ENCODE results near the gene THBS4.

Gene THBS4

DNA sequence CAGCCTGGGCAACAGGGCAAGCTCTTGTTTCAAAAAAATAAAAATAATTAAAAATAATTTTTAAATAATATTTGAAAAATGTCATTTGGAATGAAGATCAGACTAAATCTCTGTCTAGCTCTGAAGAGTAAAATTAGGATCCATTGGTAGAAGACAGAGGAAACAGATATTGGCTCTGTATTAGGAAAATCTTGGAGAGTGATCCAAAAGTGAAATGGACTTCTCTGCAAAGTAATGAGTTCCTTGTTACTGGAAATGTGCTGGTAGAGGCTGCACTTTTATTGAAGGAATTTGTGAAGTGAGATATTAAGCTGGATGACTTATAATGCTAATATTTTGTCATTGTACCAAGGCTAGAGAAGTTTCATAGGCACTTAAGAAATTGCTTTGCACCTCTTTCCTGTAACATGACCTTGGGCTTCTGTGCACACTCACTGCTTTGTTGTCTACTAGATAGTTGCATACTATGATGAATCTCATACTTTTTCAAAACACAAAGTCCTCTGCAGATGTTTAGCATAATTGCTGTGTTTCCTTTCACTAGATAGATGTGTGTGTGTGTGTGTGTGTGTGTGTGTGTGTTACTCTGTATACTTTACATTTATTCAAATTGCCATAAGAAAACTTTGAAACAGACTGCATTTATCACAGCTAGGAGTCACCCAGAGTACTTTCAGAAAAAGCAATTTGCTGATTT, 13.1 kb downstream of the THBS4 start:
- DNase-seq, result no peak

DNA sequence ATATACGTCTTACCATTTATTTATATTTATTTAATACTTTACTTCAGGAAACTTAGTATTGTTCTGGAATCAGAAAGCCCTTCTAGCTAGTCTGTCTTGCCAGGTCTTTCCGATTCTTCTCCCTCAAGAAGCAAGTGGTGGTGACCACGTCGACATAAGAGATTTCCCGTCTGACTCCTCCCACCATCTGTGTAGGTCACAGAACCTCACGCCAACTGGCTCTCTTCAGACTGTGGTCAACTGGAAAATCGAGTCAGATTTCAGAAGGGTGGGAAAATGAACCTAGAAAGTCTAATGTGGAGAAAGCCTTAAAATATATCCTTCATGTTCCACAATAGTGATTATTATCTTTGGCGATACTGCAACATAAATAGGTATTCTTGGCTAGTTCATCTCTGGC, 17.3 kb downstream of the THBS4 start:
- DNase-seq, result no peak

DNA sequence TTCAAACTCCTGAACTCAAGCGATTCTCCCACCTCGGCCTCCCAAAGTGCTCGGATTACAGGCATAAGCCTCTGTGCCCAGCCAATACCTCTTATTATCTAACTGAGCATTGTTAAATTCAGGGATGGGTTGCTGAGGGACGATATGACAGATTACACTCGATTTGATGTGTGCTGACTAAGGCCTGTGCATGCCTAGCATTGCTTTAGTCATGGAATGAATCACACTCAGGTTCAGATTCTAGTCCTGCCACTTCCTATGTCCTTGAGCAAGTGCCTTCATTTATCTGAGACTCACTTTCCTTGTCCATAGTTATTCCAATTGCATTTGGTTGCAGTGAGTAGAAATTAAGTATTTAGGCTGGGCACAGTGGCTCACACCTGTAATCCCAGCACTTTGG, 19.5 kb downstream of the THBS4 start:
- no peak for DNase-seq

DNA sequence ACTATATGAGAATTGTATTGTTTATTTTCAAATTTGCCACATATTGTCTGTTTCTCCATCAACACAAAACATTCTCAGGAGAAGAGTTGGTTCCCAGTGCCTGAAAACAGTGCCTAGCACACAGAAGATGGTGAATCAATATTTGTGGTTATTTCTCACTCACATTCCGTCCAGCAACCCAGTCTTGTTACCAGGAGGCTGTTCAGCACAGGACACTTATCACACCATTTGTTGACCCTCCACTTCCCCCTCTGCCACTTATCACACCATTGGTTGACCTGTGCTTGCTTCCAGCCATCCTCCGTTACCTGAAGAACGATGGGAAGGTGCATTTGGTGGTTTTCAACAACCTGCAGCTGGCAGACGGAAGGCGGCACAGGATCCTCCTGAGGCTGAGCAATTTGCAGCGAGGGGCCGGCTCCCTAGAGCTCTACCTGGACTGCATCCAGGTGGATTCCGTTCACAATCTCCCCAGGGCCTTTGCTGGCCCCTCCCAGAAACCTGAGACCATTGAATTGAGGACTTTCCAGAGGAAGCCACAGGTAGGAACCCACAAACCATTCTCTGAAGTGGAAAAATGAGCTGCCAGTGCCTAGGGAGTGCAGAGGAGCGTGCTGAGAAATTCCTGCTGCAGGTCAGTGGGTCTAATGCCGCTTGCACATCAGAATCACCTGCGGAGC, 20.5 kb downstream of the THBS4 start:
- no peak for DNase-seq

DNA sequence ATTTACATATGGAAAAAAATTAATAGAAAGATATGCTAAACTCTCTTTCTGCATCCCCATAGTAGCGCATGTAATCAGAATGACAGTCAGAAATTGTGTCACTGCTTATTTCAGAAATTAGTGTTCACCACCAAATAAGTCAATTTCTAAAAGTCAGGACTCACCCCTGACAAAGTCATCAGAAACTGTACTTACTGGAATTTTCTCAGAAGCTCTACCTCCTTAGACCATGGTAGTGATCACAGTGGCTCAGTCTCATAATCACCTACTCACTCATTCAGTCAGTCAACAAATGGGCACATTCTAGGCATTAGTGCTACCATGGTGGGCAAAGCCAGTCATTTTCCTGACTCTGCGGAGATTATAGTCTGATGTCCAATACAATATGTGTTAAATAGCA, 22.0 kb downstream of the THBS4 start:
- no peak for DNase-seq

DNA sequence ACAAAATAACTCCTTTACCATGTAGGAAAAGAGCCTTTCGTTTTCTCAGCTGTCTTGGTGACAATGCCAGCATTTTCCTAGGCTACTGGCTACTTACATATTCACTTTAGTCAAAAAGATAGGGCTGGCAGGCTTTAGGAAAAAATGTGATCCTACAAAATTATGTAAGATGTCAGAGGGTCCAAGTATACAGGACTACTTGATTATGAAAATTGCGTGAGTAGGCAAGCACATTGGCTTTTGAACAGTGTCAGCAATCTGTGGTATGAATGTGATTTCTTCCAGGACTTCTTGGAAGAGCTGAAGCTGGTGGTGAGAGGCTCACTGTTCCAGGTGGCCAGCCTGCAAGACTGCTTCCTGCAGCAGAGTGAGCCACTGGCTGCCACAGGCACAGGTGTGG, 22.8 kb downstream of the THBS4 start:
- DNase-seq, result no peak

DNA sequence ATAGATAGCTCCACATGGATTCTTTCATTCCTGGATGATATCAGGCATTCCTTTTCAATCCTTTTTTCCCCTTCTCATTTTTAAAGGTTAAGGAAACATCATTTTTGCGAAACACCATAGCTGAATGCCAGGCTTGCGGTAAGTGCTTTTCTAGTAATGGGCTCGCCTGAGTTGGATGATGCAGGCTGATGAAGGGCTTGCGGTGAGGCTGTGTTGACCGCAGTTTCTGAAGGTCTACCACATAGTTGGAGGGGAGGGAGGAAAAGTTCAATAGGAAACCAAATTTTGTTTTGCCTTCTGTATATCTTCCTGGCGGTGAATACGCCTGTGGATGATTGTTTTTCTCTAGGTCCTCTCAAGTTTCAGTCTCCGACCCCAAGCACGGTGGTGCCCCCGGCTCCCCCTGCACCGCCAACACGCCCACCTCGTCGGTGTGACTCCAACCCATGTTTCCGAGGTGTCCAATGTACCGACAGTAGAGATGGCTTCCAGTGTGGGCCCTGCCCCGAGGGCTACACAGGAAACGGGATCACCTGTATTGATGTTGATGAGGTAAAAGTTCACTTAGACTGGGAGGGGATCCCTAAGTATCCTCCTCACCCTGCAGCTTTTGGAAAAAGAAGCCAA, 24.3 kb downstream of the THBS4 start:
- no peak for DNase-seq

DNA sequence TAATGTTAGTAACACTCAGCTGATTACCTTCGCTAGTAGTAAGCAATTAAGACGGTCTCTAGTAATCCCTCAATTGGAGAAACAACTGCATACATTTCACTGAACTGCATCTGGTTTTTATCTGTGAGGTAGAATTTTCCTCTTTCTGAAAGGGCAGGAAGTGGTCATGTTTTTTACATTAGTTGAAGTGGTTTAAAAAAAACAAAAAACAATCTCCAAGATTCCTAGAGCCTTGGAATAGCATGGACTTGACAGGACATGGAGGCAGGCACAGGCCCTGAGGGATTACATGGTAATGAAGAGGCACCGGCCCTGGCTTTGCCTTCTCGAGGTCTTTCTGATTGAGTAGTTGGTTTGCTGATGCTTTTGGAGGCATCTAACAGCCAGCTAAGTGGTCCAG, 25.8 kb downstream of the THBS4 start:
- DNase-seq, result no peak

DNA sequence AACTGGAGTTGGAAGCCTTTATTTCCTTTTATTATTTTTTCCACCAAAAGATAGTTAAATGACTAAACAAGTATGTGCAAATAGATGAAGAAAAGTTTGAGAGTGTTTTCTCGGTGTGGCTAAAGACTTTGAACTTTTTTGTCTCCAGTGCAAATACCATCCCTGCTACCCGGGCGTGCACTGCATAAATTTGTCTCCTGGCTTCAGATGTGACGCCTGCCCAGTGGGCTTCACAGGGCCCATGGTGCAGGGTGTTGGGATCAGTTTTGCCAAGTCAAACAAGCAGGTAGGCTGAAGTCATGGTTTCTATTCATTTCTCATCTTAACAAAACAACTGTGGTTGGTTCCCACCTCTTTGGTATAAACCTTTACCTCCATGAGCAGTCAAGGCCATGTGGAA, 26.4 kb downstream of the THBS4 start:
- DNase-seq, result no peak

DNA sequence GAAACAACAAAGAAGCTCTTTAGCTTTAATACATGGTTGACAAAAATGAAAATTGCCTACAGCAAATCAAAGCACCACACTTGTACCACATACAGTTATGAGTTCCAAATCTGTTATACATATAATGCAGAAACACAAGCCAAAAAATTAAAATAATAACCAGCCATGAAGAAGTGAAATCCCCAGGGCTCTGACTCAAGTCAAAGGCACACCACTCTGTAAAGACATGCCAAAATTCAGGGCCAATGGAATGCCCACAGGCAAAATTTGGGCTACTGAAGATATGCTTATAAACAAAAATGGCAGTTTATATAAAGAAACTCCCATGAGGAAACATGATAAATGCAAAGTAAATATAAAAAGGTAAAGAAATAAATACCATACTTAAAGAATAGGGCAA, 29.0 kb downstream of the THBS4 start:
- DNase-seq, result no peak

DNA sequence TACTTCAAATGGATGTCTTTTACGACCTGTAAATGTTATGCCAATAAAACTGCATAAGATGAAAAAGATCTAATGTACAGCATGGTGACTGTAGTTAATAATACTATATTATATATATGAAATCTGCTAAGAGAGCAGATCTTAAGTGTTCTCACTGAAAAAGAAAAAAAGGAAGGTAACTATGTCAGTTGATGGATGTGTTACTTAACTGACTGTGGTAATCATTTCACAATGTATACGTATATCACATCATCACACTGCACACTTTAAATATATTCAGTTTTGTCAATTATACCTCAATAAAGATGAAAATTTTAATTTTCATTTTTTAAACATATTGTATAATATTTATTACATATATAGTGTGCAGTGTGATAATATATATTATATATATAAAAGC, 31.9 kb downstream of the THBS4 start:
- no peak for DNase-seq

DNA sequence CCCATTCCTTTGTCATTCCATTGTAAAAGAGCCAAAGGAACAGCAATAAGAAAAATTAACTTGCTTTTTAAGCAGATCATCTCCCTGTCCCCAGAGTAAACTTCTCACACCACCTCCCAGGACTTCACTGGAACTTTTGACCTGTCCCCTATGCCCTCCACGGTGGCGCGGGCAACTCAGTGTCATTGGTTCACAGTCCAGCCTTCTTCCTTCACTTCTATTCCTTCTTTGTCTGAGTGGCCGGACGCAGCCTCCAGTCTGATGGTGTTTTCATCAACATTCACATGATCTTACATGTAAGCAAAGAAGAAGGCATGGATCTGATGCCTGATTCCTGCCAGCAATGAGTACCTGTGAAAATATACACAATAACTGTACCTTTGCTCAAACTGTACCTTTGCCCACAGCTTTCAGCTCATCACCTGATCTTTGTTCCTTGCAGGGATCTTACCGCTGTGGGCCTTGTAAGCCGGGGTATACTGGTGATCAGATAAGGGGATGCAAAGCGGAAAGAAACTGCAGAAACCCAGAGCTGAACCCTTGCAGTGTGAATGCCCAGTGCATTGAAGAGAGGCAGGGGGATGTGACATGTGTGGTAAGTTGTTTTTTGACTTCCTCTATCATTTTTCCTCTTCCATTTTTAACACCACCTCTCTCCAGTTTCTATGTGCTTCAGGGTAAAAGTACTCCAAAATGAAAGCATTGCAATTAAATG, 32.5 kb downstream of the THBS4 start:
- DNase-seq, result no peak

DNA sequence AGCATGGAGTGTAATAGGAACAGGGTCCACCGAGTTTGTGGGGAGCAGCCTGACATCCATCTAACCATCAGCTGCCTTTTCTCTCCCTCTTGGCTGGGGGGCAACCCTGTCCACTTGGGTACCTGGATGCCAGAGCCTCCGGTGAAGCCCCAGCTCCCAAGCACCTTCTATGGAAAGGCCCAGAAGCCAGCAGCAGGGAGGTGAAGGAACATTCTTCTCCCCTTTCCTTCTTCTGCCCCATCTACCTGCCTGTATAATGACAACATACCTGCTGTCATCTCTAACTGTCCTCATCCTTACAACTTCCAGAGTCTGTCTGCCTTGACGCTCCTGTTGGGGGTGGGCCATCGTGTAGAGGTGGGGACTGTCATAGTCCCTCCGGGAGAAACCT, 33.1 kb downstream of the THBS4 start:
- no peak for DNase-seq

DNA sequence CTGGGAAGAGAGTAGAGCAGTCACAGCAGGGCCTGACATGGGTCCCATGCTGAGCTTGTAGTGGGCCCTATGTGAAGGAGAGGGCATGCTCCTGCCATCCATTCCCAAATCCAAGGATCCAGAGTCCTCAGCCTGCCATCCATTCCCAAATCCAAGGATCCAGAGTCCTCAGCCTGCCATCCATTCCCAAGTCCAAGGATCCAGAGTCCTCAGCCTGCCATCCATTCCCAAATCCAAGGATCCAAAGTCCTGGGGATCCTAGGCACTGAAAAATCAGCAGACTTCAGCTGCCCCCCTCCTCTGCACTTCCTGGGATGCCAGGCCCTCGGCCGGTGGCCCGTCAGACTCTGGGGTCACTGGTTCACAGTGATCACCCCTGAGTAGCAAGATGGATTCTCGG, 33.6 kb downstream of the THBS4 start:
- DNase-seq, result no peak

DNA sequence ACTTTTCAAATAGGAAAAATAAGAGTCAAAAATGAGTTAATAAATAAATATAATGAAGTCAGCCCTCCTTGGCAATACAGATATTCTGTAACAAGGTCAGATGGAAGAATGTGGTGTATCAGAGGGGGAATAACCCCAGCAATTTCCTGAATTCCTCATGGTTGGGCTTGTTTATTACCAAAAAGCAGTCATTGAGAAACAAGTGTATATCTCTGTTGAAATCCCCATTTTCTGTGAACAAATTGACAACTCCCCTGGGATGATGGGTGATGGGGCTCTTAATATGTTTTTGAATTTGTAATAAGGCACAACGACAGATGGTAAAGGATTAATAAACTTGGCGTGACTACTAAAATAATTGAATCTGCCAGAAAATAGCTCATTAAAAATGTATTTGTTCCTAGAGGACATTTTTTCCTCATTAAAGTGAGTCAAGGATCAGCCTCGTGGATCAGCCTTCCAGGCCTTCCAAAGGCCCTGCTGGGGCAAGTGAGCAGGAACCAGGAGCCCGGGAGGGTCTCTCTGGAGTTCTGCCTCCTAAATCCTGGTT, 34.2 kb downstream of the THBS4 start:
- no peak for DNase-seq

DNA sequence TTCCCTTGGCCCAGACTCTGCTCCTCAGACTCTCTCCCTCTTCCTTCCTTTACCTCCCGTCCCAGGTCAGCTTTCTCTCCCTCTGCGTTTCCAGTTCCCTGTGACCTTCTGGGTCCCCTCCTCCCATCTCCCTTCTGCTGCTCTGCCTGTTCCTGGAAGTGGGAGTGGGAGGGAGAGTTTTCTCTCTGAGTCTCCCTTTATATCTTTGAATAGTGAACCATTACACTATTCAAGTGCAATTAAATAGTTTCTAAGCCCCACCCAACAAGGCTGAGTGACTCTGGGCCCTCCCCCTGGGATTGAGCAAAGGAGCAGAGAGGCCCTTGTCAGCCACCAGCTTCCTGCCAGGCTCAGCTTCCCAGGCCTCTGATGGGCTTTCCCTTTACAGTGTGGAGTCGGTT, 34.8 kb downstream of the THBS4 start:
- no peak for DNase-seq

DNA sequence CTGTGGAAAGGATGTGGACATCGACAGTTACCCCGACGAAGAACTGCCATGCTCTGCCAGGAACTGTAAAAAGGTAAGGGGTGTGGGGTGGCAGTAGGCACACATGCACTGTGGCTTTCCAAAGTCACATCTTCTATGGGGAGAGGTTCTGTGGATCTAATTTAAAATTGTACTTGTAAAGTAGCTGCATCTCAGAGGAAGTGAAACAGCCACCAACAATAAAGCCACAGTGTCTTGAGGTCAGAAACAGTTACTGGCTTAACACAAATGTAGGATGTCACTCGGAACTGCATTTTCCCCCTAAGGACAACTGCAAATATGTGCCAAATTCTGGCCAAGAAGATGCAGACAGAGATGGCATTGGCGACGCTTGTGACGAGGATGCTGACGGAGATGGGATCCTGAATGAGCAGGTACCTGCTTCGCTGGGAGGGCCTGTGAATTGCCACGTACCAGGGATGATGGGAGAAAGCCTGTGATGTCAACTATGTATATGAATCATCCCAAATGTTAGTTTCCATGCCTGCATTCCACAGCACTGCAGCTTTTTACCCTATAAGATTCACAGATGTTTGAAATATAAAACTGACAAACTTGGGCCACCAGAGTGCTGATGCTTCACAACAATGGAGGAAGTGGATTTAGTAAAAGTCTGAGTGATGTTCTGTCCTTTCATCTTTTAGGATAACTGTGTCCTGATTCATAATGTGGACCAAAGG, 35.3 kb downstream of the THBS4 start:
- DNase-seq, result no peak

DNA sequence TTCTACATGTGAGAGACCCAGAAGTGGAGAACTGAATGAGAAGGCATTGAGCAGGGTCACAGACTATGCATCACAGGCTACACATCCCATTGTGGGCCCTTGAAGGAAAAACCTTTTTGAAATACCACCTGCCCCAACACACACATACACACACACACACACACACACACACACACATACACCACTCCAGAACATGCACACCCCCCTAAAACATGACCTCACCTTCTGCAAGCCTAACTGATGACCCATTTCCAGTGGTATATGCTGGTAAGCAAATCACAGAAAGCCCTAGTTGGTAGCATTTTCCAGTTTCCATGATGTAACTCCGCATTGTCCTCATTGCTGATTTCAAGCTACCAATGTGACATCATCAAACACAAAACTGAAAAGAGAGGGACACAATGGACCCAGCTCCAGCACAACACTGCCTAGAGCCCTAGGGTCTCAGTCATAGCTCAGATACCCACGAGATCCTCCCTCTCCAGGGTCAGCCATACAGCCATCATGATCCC, 36.4 kb downstream of the THBS4 start:
- no peak for DNase-seq

DNA sequence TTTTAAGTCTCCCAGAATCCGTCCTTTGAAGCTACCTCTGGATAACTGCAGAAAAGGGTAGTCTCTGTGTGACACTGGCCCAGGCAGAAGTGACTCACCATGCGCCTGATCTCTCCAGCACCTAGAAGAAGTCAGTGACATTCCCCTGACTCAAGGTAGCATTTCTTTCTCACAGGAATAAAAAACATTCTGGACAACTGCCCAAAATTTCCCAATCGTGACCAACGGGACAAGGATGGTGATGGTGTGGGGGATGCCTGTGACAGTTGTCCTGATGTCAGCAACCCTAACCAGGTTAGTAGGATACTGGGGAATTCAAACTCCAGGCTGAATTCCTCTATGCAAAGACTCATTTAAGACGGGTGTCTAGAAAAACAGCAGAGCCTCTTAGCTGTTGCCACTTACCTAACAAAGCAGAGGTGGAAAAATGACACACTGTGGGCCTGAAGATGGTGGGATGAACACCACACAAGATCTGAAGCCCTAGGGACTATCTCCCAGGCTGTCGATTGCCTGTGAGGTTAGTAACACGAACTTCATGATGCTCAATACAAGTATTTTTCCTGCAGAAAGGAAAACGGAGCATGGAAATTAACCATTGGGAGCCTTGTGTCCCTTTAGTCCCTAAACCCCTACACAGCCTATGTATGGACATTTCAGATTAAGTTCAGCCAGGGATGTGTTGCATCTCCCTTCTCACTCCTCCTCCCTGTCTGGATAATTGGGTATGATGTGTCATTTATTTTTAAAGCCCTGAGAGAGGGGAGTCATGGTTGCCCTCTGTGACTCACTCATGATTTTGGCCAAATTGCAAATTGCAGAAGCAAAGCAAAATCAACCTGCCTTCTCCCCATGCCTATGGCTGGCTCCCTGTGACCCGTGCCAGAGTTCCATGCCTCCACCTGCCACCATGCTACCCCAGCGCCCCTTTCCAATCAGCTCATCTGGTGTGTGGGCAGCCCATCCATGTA, 37.2 kb downstream of the THBS4 start:
- no peak for DNase-seq

DNA sequence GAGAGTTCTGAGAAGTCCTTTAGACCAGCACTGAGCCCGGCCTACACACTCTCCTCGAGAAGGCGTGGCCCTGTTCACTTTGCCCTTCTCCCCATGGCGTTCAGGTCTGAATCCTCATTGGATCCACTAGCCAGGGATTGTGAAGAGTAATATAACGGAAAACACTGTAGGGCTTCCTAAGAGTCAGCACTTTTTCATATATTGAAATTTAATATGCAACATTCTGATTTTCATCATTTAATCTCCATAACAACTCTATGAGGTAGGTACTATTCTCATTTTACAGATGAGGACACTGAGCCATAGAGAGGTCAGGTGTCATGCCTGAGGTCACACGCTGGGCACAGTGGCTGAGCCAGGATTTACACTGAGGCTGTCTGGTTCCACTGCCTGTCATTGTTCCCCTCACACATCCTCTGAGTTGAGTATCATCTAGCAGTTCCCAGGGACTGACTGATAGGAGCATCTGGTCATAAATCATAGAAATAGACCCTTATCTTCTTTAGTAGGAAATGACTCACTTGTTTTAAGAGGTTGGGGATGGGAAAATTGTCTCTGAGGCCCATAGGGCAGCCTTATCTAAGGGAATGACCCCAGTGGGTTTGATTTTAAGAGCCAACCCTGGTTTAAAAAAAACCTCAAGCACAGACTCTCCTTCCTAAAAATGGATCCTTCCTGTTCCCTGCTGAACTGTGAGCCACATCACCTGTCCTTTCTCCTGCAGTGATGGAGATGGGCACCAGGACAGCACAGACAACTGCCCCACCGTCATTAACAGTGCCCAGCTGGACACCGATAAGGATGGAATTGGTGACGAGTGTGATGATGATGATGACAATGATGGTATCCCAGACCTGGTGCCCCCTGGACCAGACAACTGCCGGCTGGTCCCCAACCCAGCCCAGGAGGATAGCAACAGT, 41.2 kb downstream of the THBS4 start:
- no peak for DNase-seq

Measured in activated CD4-positive, alpha-beta T cell treated with anti-CD3 and anti-CD28 coated beads, Interleukin-2, amount 50 U/mL, for 48 hours (primary cell).